Stimulated activated CD8-positive, alpha-beta memory T cell treated with anti-CD3 and anti-CD28 coated beads, Interleukin-12 subunit alpha, Interleukin-12 subunit beta, amount 100 ng/mL, for 4 hours (primary cell): ENCODE data around the gene ZBTB8A.
"Not testable (repeated sequence)": the region's sequence is repeated elsewhere in the genome, so short reads cannot be mapped to it uniquely, and the experiment has no call there.

Experiments
- DNase-seq: peaks from one replicate; pipeline ENCODE4 v3.0.0-alpha.2; 2020; ENCODE audit warnings: low read depth

ZBTB8A gene

GRCh38 chr1:32536764-32537163 lies 2.5 kb upstream of the ZBTB8A start:
- no peak for DNase-seq

DNA sequence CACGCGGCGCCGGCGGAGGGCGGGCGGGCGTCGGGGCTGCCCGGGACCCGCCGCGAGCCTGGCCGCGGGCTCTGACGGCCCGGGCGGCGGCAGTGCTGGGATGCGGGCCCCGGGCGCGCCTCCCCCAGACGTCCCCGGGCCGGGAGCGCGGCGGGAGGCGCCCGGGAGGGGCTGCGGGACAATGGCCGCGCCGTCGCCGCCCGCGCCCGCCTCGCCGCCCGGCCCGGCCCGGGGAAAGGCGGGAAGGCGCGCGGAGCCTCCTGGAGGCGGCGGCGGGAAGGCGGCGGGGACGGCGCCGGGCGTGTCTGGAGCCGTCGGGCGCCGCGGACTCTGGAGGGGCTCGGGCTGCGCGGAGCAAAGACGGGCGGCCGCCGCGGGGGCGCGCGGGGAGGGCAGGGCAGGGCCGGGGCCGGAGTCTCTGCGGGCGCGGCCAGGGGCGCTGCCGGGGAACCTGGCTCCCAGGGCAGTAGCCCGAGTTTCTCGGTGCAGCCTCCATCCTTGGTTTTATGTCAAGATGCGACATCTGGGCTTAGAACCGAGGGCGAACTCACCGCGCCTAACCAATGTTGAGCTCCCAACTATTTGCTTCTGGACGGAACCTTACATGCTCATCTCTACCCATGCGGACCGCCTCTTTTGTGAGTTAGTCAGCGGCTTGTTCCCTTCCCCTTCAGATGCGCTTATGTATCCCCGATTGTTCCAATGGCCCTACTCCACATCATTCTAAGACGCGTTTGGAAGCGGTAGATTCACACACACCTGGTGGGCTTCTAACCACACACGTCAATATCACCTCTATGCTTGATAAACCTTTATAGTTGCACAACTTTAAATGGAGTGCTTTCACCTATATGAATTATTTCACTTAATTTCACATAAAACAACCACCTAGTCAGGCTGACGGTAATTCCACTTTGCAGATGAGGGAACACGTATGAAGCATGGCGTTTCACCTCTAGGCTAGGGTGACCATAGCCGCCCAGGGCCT lies 651 bp downstream of the ZBTB8A start:
- DNase-seq: no peak

DNA sequence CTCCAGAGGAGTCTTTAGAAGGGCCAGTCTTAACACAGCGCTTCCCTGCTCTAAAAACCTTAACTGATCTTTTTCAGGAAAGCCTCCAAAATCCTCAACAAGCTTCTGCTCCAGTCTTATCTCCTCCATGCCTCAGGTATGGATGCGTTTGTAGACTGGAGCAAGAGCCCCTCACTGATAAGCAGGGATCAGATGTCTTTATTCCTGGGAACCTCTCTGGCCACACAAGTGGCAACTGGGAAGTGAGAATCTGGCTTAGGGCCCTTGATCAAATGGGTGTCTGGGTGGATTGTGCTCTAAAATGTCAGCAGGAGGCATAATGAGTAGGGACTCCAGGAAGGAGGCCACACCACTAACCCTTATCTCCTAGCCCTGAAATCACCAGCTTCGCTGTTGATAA lies 1.4 kb downstream of the ZBTB8A start:
- DNase-seq: no peak

DNA sequence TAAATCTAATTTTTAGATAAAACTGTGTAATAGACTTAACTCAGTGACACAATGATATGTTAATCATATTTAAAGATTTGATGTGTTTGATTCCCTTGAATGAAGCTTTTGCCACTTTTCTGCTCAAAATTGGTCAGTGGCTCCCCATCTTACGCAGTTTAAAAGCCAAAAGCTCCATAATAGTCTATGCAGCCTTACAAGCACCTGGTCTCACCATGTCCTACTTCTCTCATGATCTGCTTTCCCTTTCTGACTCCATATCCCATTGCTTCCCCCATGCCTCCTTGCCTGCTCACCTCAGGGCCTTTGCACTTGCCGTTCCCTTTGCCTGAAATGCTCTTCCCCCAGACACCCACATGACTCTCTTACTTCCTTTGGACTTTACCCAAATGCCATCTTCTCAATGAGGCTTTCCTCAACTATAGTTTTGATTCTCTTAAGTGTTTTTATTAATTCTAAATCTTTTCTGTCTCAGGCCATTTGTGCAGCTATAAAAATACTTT lies 1.9 kb downstream of the ZBTB8A start:
- no peak for DNase-seq

- DNase-seq: no peak
Measured at GRCh38 chr1:32546611-32547010, 7.4 kb downstream of the ZBTB8A start.

- DNase-seq: no peak
Measured at GRCh38 chr1:32549616-32550015, 10.4 kb downstream of the ZBTB8A start.

DNA sequence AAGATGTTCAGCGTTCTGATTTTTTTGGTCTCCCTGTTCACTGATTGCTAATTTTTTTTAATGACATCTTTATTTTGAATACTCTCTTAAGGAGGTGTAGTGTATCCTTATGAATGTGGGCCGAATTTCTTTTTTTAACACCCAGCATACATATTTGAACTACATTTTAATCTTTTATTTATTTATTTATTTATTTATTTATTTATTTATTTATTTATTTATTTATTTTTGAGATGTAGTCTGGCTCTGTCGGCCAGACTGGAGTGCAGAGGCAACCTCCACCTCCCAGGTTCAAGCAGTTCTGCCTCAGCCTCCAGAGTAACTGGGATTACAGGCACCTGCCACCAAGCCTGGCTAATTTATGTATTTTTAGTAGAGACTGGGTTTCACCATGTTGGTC lies 15.1 kb downstream of the ZBTB8A start:
- no peak for DNase-seq

GRCh38 chr1:32557035-32557434 lies 17.8 kb downstream of the ZBTB8A start:
- DNase-seq: not testable (repeated sequence)

- DNase-seq: no peak
Measured at GRCh38 chr1:32557812-32558211, 18.6 kb downstream of the ZBTB8A start.

DNA sequence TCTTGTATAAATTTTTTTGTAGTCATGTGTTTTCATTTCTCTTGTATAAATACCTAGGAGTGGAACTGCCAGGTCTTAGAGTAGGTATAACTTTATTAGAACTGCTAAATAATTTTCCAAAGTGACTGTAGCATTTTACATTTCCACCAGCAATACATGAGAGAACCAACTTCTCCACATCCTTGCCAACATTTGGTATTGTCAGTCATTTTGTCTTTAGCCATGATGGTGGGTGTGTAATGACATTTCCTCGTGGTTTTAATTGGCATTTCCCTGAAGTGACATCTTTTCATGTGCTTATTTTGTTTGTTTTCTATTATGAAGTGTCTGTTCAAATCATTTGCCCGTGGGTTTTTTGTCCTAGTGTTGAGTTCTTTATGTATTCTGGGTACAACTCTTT lies 29.7 kb downstream of the ZBTB8A start:
- DNase-seq: no peak

DNA sequence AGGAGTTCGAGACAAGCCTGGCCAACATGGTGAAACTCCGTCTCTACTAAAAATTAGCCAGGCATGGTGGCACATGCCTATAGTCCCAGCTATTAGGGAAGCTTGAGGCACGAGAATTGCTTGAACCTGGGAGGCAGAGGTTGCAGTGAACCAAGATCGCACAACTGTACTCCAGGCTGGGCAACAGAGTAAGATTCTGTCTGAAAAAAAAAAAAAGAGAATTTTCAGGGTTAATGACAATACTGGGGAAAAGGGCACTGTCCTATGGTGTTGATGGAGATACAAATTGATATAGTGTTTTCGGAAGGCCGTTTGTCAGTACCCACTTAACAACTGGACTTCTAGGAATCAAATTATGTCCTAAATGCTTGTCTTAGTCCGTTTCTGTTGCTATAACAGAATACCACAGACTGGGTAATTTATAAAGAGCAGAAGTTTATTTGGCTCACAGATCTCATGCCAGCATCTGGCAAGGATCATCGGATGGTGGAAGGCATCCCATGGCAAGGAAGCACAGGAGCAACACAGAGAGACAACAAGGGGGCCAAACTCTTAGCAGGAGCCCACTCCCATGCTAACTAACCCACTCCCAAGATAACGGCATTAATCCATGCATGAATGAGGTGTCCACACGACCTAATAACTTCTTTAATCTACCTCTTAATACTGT lies 41.3 kb downstream of the ZBTB8A start:
- DNase-seq: no peak

GRCh38 chr1:32592943-32593342 lies 53.7 kb downstream of the ZBTB8A start:
- DNase-seq: no peak

DNA sequence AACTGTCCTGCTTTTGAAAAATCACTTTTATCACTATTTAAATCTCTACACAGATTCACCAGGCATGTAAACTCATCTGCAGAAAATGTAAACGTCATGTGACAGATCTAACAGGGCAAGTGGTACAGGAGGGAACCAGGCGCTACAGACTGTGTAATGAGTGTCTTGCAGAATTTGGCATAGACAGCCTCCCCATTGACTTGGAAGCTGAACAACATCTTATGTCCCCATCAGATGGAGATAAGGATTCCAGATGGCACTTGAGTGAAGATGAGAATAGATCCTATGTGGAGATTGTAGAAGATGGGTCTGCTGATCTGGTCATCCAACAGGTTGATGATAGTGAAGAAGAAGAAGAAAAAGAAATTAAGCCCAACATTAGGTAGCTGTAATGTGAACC lies 60.8 kb downstream of the ZBTB8A start:
- no peak for DNase-seq

DNA sequence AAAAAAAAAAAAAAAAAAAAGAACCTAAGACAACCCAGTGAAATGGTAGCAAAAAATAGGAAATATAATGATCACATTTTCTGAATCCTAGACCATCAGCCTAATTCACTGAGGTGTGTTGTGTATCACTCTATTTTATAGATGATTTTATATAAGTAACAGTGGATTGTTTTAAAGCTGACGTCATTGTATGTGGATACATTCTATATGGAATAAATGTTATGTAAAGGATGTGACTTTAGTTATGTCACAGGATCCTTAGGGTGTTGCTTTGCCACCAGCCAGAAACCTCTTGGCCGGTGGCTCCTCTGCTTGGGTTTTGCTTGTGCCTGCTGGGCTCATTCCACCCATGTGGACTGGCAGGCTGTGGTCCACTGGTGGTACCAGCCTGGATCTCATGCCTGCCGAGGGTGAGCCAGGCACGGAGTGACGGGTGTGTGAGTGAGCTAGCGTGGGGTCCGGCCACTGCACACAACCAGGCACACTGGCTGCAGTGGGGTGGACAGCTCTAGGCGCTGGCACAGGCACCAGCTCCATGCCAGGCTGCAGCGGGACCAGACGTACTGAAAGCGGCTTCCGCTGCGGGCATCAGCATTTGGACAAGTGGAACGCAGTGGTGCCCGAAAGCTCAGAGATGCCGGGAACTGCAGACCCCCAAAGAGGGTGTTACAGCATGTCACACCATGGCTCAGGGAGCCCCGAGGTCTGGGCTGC lies 66.6 kb downstream of the ZBTB8A start:
- no peak for DNase-seq

GRCh38 chr1:32606565-32607371 lies 67.5 kb downstream of the ZBTB8A start:
- DNase-seq: no peak

GRCh38 chr1:32609180-32609579 lies 70.0 kb downstream of the ZBTB8A start:
- DNase-seq: no peak

DNA sequence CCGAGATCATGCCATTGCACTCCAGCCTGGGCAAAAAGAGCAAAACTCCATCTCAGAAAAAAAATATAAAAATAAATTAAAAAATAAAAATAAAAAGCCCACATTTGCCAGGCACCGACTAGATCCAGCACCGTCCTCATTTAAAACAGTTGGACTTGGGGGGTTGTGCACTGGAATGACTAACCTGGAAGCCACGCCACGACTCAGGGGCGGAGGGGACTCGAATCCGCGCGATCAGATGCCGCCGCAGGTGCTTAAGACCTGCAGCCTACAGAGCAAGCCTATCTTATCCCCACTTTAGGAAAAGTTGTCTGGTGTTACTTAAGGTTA lies 72.6 kb downstream of the ZBTB8A start:
- no peak for DNase-seq

- DNase-seq: peak; percentile 10
Measured at GRCh38 chr1:32612189-32612881, 73.1 kb downstream of the ZBTB8A start.

- no peak for DNase-seq
Measured at GRCh38 chr1:32613472-32613871, 74.2 kb downstream of the ZBTB8A start.

DNA sequence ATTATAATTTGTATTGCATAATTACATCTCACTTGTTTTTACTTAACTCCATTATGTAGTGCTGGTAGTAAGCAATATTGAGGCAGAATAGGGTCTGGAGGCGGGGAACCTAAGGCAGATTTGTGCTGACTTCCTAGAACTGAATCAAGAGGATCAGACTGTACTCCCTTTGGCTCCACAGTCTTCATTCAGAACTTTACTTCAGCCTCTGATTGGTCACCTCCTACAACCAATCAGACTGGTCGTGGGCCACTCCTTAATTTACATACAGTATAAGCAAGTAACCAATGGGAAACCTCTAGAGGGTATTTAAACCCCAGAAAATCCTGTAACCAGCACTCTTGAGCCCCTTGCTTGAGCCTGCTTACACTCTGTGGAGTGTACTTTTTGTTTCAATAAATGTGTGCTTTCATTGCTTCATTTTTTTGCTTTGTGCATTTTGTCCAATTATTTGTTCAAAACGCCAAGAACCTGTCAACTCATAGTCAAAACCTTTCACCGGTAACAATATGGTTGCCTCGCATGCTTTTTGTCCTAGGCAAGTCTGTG lies 79.5 kb downstream of the ZBTB8A start:
- DNase-seq: no peak
